ENCODE measurements around the gene ZFPM1.
"Not testable (repeated sequence)": the region's sequence is repeated elsewhere in the genome, so short reads cannot be mapped to it uniquely, and the experiment has no call there.

The ZFPM1 gene

DNA sequence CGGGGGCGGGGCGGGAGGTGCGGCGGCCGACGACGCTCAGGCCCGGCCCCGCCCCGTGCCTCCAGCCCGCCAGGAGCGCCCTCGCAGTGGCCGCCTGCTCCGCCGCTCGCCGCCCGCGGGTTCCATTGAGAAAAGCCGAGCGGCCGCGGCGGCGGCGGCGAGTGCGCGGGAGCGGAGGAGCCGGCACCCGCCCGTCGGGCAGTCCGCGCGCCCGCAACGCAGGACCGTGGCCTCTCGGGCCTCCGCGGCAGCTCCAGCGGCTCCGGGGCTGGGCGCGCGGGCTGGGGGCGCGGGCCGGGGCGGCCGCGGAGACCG, at the start of gene ZFPM1:
Gene ZFPM1, plus strand, starts transcription at position 64 of the 315 bp plus-strand sequence. CDS start 359 bp downstream, outside the sequence.
- no peak for DNase-seq

DNA sequence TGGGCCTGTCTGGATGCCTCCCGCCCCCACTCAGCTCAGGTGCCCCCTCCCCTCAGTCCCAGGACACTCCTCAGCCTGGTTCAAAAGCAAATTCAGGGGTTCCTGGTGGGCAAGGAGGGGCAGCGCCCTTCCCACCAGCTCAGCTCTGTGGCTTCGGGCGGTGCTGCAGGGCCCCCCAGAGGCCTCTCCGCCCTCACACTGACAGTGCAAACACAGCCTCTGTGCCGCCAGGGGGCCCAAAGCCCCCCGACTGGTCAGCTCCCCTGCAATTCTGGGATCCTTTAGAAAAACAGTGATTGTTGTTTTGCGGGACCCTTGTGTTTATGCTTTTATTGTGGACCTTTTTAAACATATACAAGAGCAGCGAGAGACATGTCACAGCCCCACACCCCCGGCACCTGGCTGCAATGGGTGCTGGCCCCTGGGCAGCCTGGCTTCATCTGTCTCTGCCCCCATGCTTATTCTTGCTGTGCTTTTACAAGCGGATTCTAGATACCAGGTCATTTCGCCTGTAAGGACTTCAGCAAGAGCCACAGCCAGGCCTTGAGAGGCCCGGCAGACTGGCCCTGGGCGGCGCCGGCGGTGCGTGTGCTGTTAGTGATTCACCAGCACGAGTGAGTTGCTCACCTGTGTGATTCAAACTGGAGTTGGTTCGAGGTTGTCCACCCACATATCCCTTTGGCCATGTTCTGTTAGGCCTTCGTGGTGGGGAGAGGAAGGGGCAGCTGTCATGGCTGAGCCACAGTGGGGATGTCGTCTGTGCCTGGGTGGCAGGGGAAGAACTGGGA, 49.1 kb upstream of the ZFPM1 start:
- no peak for DNase-seq

DNA sequence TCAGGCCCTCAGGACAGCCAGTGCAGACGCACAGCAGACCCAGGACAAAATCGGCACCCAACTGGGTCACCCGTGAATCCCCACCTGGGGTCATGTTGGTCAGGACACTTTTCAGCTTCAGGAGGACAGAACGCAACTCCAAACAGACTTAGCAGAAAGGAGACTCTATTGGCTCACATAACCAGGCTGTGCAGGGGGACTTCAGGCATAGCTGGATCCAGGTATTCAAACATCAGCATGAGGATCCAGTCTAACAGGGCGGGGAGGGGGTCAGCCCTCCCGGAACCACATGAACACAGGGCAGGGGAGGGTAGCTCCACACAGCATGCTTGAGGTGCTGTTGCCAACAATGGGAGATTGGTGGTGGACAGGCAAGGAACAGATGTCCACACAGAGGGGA, 48.3 kb upstream of the ZFPM1 start:
- no peak for DNase-seq

DNA sequence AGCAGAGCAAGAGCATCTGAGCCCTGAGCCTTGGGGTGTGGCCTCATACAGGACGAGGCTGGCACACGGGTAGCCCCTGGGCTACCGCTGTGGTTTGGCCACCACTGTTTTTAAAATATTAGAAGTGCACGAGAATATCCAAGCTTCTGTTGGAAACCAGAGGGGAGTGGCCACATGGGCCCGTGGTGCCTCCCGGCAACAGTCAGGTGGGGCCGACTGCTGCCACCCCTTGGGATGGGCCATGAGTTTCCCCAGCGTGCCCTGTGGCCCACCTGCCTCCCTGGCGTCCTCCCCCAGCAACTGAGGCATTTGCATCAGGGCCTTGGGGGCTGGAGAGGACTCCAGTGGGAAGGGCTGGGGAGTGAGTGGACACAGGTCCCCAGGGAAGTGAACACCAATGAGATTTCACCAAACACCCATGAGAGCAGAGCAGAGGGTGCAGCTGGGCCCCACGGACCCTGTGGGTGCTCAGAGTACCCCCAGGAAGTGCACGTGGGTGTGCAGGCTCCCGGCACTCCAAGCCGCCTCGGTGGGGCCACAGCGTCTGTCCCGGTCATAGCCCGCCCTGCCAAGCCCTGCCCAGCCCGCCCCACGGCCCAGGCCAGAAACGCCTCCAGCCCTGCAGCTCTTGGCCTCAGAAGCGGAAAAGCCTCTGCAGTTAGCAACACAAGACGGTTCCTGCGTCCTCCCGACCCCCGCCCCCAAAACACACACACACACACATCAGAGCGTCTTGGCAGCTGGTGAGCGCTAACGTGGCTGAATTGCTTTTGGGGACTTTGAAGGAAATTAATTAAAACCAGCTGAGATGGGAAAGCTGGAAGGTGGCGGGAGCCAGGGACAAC, 47.6 kb upstream of the ZFPM1 start:
- DNase-seq, result no peak

DNA sequence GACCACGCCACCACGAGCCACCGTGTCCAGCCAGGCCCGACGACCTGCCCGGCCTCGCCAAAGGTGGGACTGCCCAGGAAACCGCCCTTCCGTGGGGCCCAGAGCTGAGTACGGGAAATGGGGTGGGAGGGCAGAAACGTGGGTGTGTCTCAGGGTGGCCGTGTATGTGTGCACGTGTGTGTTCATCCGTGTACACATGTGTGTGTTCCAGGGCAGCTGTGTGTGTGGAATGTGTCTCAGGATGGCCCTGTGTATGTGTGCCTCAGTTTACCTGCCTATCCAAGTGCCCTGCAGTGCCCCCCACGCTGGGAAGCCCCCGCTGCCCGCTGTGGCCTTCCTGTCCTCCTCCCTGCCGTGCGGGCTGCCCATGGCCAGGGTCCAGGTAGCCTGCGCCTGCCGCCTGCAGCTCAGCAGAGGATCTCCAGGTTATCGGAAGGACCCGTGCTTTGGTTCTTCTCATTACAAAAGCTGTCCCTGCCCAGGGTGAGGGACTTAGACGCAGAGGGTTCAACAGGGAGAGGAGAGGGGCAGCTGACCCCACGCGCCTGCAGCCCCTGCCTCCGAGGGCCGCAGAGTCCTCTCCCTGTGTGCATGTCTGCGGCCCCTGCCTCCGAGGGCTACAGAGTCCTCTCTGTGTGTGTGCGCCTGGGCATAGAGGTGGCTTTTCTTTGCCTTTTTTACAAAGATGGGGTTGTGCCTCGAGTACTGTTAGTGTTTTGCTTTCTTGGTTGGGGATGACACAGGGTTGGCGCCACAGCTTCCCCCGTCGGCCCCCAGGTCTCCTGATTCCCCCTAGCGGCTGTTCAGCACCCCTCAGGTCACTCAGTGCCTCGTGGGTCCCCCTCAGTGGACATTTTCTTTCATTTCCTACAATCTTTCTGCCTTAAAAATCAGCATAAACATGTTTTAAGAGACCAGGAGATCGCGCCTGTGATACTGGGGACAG, 46.7 kb upstream of the ZFPM1 start:
- DNase-seq, result no peak

DNA sequence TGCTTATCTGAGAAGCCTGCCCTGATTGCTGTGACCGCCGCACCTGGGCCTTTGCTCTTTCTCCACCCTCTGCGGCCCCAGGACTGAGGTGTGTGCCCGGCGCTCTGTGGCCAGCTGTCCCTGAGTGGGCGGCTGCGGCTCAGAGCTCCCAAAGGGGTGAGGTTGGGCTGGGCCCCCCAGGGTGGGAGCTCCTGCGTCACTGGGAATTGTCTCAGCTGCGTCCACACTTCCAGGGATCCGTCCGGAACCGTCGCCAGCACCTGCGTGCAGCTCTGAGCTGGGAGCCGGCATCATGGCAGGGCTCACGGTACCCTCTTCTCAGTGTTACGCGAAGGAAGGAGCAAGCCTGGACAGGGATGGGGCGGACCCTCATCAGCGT, 46.0 kb upstream of the ZFPM1 start:
- DNase-seq, result no peak

DNA sequence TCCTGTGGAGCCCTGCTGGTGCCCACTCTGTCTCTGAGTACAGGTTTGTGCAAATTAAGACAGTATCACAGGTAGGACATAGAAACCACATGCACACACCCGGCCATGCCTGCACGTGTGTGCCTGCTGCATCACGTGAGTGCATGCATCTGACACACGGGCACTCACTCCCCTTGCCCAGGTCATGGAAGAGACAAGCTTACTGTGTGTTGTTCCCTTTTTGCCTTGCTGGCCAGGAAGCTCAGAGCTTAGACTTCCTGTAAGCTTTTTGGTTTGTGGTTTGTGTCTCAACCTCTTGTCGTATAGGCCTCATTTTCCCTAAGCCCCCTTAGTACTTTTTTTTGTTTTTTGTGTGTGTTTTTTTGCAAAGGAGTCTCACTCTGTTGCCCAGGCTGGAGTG, 45.3 kb upstream of the ZFPM1 start:
- DNase-seq, result no peak

DNA sequence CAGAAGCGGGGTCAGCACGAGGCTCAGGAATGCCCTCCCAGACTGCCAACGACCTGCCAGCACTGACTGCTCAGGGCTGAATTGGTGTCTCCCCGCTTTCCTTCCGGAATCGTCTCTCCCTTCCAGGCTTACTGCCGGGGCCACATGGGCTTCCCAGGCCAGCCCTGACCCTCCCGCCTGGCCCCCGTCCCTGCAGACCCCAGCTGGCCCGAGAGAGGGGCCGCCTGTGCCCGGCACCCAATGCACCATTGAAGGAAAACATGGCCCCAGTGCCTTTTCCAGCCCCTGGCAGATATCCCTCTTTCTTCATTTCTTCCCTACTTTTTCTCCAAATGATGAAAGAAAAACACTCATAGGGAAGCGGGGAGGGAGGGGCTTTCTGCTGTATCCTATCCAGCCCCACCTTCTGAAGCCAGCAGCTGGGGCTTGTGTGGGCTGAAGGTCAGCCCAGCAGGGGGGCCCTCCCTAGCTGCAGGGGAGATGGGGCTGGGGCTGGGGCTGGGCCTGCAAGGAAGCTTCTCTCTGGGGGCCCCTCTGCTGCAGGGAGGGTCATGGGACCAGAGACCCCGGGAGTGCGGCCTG, 44.4 kb upstream of the ZFPM1 start:
- no peak for DNase-seq

DNA sequence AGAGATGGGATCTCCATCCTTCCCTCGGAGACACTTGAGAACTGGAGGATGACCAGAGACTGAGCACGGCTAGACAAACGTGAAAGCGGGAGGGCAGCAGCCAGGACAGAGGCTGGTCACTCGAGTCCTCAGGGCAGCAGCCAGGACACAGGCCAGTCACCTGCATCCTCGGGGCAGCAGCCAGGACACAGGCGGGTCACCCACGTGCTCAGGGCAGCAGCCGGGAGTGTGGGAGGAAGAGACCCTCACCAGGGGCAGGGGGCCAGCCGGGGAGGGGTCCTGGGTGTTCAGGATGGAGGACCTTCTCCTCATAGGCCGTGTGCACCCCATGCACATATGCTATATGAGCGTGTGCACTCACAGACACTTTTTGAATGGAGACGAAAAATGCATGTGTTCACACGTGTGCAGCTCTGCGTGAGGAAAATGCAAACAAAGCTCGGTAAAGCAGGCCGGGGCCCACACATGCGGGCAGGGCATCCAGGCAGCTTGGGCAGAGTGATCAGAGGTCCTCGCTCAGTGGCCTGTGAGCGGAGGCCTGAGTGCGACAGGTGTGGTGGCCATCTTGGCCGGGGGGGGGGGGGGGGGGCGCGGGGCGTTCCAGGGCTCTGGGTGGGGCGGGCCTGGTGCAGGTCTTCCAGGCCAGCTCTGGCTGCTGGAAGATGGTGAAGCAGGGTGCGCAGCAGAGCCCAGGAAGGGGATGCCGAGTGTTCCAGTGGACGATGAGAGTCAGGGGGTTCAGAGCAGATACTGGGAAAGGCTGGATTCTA, 43.6 kb upstream of the ZFPM1 start:
- DNase-seq, result no peak

DNA sequence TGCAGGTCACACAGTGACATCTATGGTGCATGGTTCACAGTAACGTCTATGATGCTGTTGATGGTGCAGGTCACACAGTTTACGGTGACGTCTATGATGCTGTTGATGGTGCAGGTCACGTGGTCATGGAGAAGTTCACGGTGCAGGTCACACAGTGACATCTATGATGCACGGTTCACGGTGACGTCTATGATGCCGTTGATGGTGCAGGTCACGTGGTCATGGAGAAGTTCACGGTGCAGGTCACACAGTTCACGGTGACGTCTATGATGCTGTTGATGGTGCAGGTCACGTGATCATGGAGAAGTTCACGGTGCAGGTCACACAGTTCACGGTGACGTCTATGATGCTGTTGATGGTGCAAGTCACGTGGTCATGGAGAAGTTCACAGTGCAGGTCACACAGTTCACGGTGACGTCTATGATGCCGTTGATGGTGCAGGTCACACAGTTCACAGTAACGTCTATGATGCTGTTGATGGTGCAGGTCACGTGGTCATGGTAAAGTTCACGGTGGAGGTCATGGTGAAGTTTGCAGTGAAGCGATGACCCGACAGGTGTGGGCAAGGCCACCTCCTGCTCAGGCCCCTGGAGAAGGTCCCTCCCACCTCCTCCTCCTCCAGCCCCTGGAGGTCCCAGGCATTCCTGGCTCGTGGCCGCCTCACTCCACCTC, 42.6 kb upstream of the ZFPM1 start:
- DNase-seq, result not testable (repeated sequence)

DNA sequence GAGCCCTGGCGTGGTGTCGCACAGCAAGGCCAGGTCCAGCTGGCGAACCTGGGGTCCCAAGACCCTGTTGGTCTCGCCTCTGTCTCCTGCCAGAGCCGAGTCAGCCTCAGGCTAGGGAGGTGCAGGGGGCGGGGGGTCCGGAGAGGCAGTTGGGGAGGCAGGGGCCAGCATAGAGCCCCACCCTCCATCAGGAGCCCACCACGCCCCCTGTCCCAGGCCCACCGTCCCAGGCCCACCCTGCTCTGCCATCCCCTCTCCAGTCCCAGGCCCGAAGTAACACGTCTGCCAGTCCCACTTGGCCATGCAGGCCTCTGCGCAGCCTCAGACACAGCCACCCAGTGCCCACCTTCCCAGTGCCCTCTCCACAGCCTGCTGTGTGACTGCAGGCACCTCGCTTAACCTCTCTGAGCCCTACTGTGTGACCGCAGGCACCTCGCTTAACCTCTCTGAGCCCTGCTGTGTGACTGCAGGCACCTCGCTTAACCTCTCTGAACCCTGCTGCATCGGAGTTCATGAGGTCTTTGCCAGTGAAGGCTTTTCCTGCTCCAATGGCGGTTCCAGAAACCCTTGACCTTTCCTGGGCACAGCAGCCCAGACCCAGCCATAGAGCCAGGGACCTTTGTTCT, 41.0 kb upstream of the ZFPM1 start:
- no peak for DNase-seq

DNA sequence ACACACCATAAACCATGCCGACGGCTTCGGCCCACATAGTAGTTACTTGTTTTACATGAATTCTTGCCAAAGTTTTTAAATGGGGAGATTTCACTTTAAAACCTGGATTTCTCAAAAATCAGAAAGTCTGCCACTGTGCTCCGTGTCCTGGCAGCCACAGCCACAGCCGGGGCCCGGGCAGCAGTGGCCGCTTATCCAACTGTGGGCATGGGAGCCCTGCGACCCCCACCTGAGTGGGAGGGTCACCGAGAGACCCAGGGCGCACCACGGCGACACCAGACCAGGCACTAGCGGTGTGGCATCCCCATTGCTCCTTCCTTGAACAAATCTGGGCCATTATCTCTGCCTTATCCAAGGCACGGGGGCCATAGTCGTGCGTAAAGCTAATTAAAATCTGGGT, 40.3 kb upstream of the ZFPM1 start:
- DNase-seq, result no peak

DNA sequence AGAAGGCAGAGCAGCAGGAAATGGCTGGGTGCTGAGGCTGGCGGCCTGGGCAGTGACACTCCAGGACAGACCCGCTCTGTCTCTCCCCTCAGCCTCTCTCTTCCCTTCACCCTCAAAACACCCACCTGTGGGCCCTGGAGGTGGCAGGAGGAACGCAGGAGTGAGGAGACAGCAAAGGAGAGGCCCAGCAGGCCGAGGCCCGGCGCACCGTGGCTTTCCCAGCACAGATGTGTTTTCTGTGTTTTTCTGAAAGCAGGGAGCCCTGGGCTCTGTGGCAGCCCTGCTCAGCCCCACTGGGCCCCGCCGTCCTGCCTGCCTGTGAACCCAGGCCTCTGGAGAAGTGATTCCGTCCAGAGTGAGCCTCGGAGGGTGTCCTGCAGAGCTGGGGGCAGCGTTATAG, 39.8 kb upstream of the ZFPM1 start:
- no peak for DNase-seq

DNA sequence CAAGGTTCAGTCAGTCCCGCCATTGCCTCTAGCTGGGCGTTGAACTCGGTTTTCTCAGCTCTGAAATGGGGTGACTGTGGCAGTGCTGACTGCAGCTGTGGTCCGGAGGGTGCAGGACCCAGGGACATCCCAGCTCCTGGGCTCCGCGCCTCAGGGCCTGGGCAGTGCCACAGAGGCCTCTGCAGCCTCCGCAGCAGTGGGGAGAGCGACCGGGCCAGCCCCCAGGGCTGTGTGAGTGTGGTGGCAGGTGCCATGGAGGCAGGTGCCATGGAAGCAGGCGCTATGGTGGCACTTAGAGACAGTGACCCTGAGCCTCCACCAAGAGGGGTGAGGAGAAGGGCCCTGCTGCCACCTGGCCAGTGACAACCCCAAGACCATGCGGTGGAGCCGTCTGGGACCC, 39.4 kb upstream of the ZFPM1 start:
- no peak for DNase-seq

DNA sequence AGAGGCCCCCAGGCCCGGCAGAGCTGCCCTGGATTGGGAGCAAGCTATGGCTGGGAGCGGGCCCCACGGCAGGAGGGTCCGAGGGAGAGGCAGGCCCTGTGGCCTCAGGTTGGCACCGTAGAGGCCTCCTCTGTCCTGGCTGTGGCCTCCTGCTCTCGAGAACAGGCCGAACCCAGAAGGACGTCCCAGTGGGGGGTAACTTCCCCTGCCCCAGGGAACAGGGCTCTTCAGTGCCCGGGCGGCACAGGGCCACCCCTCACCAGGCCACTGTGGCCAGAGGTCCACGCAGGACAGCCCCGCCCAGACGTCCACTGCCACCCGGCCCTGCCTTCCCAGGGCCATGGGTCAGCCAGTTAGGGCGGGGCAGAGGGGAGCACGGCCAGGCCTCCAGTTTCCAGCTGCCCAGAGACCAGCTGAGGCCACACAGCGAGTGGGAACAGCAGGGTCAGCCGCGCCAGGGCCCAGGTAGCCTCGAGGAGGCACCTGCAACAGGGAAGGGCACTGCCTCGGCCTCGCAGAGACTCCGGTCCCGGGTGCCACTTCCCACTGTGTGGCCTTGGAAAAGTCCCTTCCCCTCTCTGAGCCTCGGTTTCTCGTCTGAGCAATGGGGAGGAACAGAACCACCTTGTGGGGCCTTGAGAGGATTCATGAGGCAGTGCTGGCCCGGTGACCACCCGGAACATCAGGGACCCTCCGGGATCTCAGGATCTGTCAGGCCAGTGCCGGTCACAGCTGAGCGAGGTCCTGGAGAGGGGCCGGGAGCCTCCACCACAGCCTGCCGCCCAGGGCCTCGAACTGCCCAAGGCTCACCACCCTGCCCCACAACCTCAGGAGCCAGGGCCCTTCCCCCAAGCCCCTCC, 38.3 kb upstream of the ZFPM1 start:
- no peak for DNase-seq

DNA sequence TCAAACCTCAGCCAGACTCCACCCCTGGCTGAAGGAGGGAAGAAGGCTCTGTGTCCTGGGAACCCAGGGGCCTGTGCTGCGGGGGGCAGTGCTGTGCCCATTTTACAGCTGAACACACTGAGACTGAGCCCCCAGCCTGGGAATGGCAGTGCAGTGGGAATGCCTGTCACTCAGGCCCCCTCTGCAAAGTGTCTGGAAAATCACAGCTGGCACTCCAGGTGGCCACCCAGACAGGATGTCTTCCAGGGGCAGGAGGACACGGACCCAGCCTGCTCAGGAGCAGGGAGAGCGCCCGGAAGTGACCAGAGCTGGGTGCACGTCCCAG, 37.7 kb upstream of the ZFPM1 start:
- DNase-seq, result no peak

DNA sequence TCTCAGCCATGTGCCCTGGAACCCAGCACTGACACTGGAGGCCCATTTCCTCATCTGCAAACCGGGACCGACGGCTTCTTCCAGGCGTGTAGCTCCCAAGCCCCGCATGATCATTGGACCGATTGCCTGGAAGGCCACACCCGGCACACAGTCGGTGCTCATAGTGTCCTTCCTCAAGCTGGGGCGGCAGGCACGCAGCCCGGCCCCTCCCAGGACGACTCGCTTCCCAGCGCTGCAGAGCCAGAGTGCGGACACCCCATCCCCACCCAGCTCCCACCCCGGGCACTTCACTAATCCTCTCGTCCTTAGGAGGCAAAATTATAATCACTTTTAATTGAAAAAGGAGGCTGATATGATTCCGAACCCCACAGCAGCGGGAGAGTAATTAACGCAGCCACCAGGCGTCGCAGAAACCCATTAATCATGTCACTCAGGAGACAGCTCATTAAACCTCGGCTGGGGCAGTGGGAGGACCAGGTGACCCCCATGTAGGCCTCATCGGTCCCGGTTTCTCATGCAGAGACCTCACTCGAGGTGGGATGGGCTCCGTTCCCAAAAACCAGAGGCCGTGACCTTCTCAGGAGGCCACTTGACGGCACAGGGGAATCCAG, 37.3 kb upstream of the ZFPM1 start:
- no peak for DNase-seq

DNA sequence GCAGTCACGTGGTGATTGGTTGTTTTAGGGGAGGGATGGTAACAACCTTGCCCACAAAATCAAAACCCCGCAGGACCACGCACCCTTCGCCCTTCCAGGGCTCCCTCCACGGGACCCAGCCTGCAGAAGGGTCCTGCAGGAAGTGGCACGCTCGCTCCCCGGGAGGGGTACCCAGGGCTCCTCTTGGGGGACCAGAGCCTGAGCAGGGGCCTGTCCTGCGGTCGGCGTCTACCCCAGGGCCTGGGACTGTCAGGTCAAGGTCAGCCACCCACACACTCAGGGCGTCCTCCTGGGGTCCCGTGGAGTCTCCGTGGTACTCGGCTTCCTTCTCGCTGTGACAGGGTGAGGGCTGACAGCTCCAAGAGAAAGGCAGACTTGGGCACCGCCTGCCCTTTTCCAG, 36.4 kb upstream of the ZFPM1 start:
- no peak for DNase-seq

DNA sequence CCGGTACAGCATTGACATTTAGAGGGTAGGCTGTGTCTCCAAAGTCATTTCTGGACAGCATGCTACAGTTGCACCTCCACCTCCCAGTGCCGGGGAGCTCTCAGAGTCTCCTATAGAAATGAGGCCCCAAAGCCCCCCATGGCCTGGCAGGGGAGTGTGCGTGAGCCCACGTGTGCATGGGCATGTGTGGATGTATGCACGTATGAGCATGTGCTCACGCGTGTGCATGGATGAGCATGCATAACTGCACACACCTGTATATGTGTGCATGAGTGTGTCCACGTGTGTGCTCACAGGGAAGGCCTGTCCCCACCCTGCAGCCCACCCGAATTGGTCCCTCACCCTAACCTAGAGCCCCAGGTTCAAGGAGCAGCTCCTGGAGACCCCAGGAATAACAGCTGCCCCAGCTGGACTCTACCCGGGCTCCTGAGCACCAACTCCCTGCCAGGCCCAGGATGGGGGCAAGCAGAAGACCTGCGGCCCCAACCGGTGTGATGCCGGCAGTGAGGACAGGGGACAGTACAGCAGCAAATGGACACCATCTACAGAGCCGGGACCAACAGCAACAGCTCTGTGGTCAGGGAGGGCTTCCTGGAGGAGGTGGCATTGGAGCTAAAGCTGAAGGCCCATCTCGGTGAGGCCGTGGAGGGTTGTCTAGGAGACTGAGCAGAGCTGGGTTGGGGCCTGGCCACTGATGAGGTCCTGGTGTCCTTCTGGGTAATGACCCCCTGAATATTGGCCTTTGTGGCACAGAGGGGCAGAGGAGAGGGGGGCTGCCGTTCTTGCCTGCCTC, 35.2 kb upstream of the ZFPM1 start:
- DNase-seq, result no peak
